Neural cell (in vitro differentiated cells): ENCODE results near the gene COL20A1. TPM values are rescaled to one million over a fixed set of nuclear protein-coding genes. Genes with fewer than 3 reads are reported as not detected.

ENCODE experiments used
- H2AFZ ChIP-seq: fragments of 200-600, 300-800 bp; sonication (generic), shearing (Covaris generic); 2 replicates; pipeline ENCODE4 v1.6.0; 2014; ENCODE audit warnings: low read depth, mild to moderate bottlenecking, antibody characterized with exemption, low read length, moderate library complexity
- H3F3A ChIP-seq: fragments of 200-600 bp; shearing (Covaris generic); 2 replicates; pipeline ENCODE4 v1.6.1; 2016; ENCODE audit warnings: mild to moderate bottlenecking, moderate library complexity, mixed read lengths, antibody characterized with exemption, low read length; ENCODE audit not compliant: insufficient read depth, poor library complexity, severe bottlenecking
- H3K27ac ChIP-seq: fragments of 200-600, 300-800 bp; sonication (generic), shearing (Covaris generic); 2 replicates; pipeline ENCODE4 v1.5.1; 2014; ENCODE audit warnings: mild to moderate bottlenecking, low read length, moderate library complexity
- H3K27me3 ChIP-seq: fragments of 300-800, 200-600 bp; sonication (generic), shearing (Covaris generic); 2 replicates; pipeline ENCODE4 v1.6.0; 2014; ENCODE audit warnings: mild to moderate bottlenecking, low read depth, low read length, moderate library complexity; ENCODE audit not compliant: insufficient read depth
- H3K36me3 ChIP-seq: fragments of 300-800, 200-600 bp; sonication (generic), shearing (Covaris generic); 2 replicates; pipeline ENCODE4 v1.5.1; 2014; ENCODE audit warnings: mild to moderate bottlenecking, antibody characterized with exemption, low read length, moderate library complexity; ENCODE audit not compliant: insufficient read depth
- H3K4me2 ChIP-seq: fragments of 300-800, 200-600 bp; sonication (generic), shearing (Covaris generic); 2 replicates; pipeline ENCODE4 v1.6.0; 2014; ENCODE audit warnings: mild to moderate bottlenecking, low read length
- H3K4me3 ChIP-seq: fragments of 300-800, 200-600 bp; sonication (generic), shearing (Covaris generic); 2 replicates; pipeline ENCODE4 v1.5.1; 2014; ENCODE audit warnings: mild to moderate bottlenecking, low read length, moderate library complexity
- H3K79me2 ChIP-seq: fragments of 200-600 bp; shearing (Covaris generic); replicated peaks from 2 replicates; pipeline ENCODE4 v1.6.0; 2014; ENCODE audit warnings: mild to moderate bottlenecking, low read length, moderate library complexity; ENCODE audit not compliant: insufficient read depth
- H3K9ac ChIP-seq: fragments of 300-800, 200-600 bp; sonication (generic), shearing (Covaris generic); 2 replicates; pipeline ENCODE4 v1.6.1; 2016; ENCODE audit warnings: mild to moderate bottlenecking, low read length, mixed read lengths
- H3K9me2 ChIP-seq: fragments of 200-600 bp; shearing (Covaris generic); 2 replicates; pipeline ENCODE4 v1.6.1; 2016; ENCODE audit warnings: mild to moderate bottlenecking, low read length, mixed read lengths; ENCODE audit not compliant: insufficient read depth
- H3K9me3 ChIP-seq: fragments of 200-600, 300-800 bp; sonication (generic), shearing (Covaris generic); 2 replicates; pipeline ENCODE4 v1.6.1; 2016; ENCODE audit warnings: mild to moderate bottlenecking, mixed run types, low read length, moderate library complexity, mixed read lengths
- H4K20me1 ChIP-seq: fragments of 200-600 bp; shearing (Covaris generic); 2 replicates; pipeline ENCODE4 v1.6.1; 2016; ENCODE audit warnings: mild to moderate bottlenecking, mixed run types; ENCODE audit not compliant: insufficient read depth
- EP300 ChIP-seq: fragments of 450-650 bp; conservative IDR thresholded peaks from 2 replicates; pipeline ENCODE4 v1.6.1; 2014; ENCODE audit warnings: antibody characterized with exemption, mild to moderate bottlenecking, moderate library complexity; ENCODE audit not compliant: poor library complexity, severe bottlenecking
- EZH2 ChIP-seq: fragments of 200-600, 300-800 bp; shearing (Covaris generic), sonication (generic); IDR thresholded peaks from 2 replicates; pipeline ENCODE4 v1.6.1; 2014; ENCODE audit warnings: antibody characterized with exemption, low read length, borderline replicate concordance, mild to moderate bottlenecking; ENCODE audit not compliant: insufficient read depth, poor library complexity, severe bottlenecking
- MXI1 ChIP-seq: fragments of 450-650 bp; conservative IDR thresholded peaks from 2 replicates; pipeline ENCODE4 v1.6.1; 2014; ENCODE audit warnings: antibody characterized with exemption, mild to moderate bottlenecking; ENCODE audit not compliant: poor library complexity, severe bottlenecking
- POLR2AphosphoS5 ChIP-seq: IDR thresholded peaks from 2 replicates; pipeline ENCODE4 v1.6.1; 2012
- RAD21 ChIP-seq: fragments of 450-650 bp; conservative IDR thresholded peaks from 2 replicates; pipeline ENCODE4 v1.6.1; 2014; ENCODE audit warnings: antibody characterized with exemption, mild to moderate bottlenecking, moderate library complexity
- SMC3 ChIP-seq: fragments of 450-650 bp; conservative IDR thresholded peaks from 2 replicates; pipeline ENCODE4 v1.6.1; 2014; ENCODE audit warnings: antibody characterized with exemption, mild to moderate bottlenecking, moderate library complexity; ENCODE audit not compliant: poor library complexity
- TAF1 ChIP-seq: IDR thresholded peaks from 2 replicates; pipeline ENCODE4 v1.6.1; 2012; ENCODE audit warnings: low read depth
- polyA plus RNA-seq: library from polyadenylated mRNA; depleted of rRNA; stranded (reverse); fragments of >200 nt; gene quantifications from 2 replicates; pipeline ENCODE4 v1.2.3, GENCODE V29; 2014
- TF ChIP-seq, protein P1 (sequence below): fragments of 450-650 bp; IDR thresholded peaks from 2 replicates; pipeline ENCODE4 v1.5.1; 2014; ENCODE audit warnings: antibody characterized with exemption, mild to moderate bottlenecking, moderate library complexity; ENCODE audit not compliant: poor library complexity, severe bottlenecking
- TF ChIP-seq, protein P2 (sequence below): IDR thresholded peaks from 2 replicates; pipeline ENCODE4 v1.6.1; 2012; ENCODE audit warnings: borderline replicate concordance

The COL20A1 gene
- polyA plus RNA-seq, 1 donor from 2014 or later, result 1.1 TPM

- no peaks in the 10 kb centered on the region for H3K36me3 ChIP-seq
- H2AFZ ChIP-seq, result no peak overlapping the region
- no peaks in the 10 kb centered on the region for H4K20me1 ChIP-seq
- no peak overlapping the region for H3K9ac ChIP-seq
- H3K27ac ChIP-seq, result no peak overlapping the region
- no peaks in the 10 kb centered on the region for H3F3A ChIP-seq
- no peaks in the 10 kb centered on the region for H3K27me3 ChIP-seq
- TF ChIP-seq, protein P1, sequence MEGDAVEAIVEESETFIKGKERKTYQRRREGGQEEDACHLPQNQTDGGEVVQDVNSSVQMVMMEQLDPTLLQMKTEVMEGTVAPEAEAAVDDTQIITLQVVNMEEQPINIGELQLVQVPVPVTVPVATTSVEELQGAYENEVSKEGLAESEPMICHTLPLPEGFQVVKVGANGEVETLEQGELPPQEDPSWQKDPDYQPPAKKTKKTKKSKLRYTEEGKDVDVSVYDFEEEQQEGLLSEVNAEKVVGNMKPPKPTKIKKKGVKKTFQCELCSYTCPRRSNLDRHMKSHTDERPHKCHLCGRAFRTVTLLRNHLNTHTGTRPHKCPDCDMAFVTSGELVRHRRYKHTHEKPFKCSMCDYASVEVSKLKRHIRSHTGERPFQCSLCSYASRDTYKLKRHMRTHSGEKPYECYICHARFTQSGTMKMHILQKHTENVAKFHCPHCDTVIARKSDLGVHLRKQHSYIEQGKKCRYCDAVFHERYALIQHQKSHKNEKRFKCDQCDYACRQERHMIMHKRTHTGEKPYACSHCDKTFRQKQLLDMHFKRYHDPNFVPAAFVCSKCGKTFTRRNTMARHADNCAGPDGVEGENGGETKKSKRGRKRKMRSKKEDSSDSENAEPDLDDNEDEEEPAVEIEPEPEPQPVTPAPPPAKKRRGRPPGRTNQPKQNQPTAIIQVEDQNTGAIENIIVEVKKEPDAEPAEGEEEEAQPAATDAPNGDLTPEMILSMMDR, result no peak
- no peak for TF ChIP-seq MXI1
- no peak for TF ChIP-seq EZH2
- TF ChIP-seq POLR2AphosphoS5, result no peak
- H3K9me2 ChIP-seq, result no peaks in the 10 kb centered on the region
- H3K4me3 ChIP-seq, result no peak overlapping the region
- H3K9me3 ChIP-seq, result no peaks in the 10 kb centered on the region
- no peak overlapping the region for H3K4me2 ChIP-seq
- no peaks in the 10 kb centered on the region for H3K79me2 ChIP-seq
Measured at GRCh38 chr20:63352811-63353221, 59.8 kb downstream of the COL20A1 start.

- TF ChIP-seq SMC3 (no peak), POLR2AphosphoS5 (no peak), MXI1 (no peak)
- TF ChIP-seq, protein P2, sequence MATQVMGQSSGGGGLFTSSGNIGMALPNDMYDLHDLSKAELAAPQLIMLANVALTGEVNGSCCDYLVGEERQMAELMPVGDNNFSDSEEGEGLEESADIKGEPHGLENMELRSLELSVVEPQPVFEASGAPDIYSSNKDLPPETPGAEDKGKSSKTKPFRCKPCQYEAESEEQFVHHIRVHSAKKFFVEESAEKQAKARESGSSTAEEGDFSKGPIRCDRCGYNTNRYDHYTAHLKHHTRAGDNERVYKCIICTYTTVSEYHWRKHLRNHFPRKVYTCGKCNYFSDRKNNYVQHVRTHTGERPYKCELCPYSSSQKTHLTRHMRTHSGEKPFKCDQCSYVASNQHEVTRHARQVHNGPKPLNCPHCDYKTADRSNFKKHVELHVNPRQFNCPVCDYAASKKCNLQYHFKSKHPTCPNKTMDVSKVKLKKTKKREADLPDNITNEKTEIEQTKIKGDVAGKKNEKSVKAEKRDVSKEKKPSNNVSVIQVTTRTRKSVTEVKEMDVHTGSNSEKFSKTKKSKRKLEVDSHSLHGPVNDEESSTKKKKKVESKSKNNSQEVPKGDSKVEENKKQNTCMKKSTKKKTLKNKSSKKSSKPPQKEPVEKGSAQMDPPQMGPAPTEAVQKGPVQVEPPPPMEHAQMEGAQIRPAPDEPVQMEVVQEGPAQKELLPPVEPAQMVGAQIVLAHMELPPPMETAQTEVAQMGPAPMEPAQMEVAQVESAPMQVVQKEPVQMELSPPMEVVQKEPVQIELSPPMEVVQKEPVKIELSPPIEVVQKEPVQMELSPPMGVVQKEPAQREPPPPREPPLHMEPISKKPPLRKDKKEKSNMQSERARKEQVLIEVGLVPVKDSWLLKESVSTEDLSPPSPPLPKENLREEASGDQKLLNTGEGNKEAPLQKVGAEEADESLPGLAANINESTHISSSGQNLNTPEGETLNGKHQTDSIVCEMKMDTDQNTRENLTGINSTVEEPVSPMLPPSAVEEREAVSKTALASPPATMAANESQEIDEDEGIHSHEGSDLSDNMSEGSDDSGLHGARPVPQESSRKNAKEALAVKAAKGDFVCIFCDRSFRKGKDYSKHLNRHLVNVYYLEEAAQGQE, result no peak
- Histone ChIP-seq H3K9me2 (no peaks in the 10 kb centered on the region), H3F3A (no peaks in the 10 kb centered on the region), H3K27ac (no peak overlapping the region), H3K79me2 (no peaks in the 10 kb centered on the region), H4K20me1 (no peaks in the 10 kb centered on the region), H3K4me3 (no peak overlapping the region), H3K9ac (no peak overlapping the region), H3K36me3 (no peaks in the 10 kb centered on the region), H3K9me3 (no peaks in the 10 kb centered on the region), H3K27me3 (no peaks in the 10 kb centered on the region), H3K4me2 (no peak overlapping the region), H2AFZ (no peak overlapping the region)
Measured at GRCh38 chr20:63354636-63355350, 61.8 kb downstream of the COL20A1 start.

GRCh38 chr20:63355781-63356295 lies 62.9 kb downstream of the COL20A1 start:
- H4K20me1 ChIP-seq, result no peaks in the 10 kb centered on the region
- TF ChIP-seq SMC3 (no peak), POLR2AphosphoS5 (no peak), EZH2 (no peak), EP300 (no peak), TAF1 (no peak), RAD21 (no peak), MXI1 (no peak)
- TF ChIP-seq, protein P1, result no peak
- TF ChIP-seq, protein P2, result no peak
- H3K4me2 ChIP-seq, result no peak overlapping the region
- H3K4me3 ChIP-seq, result no peak overlapping the region
- no peaks in the 10 kb centered on the region for H3K9me2 ChIP-seq
- H2AFZ ChIP-seq, result no peak overlapping the region
- no peaks in the 10 kb centered on the region for H3K9me3 ChIP-seq
- H3K27ac ChIP-seq, result no peak overlapping the region
- H3K36me3 ChIP-seq, result no peaks in the 10 kb centered on the region
- no peak overlapping the region for H3K9ac ChIP-seq
- H3F3A ChIP-seq, result no peaks in the 10 kb centered on the region
- no peaks in the 10 kb centered on the region for H3K27me3 ChIP-seq
- no peaks in the 10 kb centered on the region for H3K79me2 ChIP-seq
